Hematopoietic multipotent progenitor cell (in vitro differentiated cells): ENCODE data around the gene GABRB1. TPM values are rescaled to one million over a fixed set of nuclear protein-coding genes. Genes with fewer than 3 reads are reported as not detected.

Source experiments
- DNase-seq, 3 donors: peaks; one replicate each; pipeline ENCODE4 v3.0.0-alpha.2; 2011 to 2015; ENCODE audit warnings: low read depth in 2 of 3, low spot score in 2 of 3
- total RNA-seq: library from RNA; depleted of rRNA; stranded (reverse); fragments of >200 nt; gene quantifications from one replicate; pipeline ENCODE4 v1.2.3, GENCODE V29; 2012

Gene GABRB1
- total RNA-seq, result not detected

DNA sequence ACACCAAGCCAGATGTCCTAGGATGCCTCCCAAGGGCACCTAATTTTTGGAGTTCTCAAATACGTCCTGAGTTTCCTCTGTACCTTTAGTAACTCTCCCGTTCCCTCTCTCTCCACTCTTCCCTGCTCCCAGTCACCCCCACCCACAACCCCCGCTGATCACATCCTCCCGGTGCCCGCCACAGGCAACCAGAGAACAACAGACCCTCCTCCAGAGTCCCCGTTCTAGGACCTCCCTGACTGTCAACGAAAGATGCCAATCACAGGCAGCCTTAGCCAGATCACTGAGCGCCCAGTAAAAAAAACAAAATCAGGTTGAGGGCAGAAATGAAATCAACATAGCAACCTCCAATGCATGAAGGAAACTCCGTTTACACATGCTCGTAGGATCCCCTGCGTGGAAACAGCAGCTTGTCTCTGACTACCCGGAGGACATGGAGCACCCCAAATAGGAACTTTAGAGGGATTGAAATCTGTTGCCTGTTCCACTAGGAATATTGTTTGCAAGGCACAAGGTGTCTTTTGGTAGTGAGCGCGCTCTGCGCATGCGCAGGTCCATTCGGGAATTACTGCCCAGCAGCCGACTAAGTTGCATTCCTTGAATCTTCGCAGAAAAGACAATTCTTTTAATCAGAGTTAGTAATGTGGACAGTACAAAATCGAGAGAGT lies at the start of gene GABRB1:
Gene GABRB1 (plus strand): TSS at position 557 of the 668 bp plus-strand sequence.
- DNase-seq, result peak in 2 of 3 donors; percentile 11 to 26

DNA sequence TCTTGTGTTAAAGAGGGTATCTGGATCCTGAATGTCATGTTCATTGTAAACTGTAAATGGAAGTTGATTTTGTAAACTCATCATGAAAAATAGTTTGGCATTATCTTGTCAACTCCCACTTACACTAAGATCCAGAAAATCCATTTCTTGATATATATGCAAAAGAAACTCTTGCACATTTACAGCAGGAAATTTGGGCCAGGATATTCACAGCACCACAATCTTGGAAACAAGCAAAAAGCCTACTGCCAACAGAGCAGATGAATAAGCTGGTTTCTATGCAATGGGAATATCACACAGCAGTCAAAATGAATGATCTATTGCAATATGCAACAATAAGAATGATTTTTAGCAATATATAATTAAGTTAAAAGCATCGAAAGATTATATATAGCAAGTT lies 46.6 kb upstream of the GABRB1 start:
- no peak for DNase-seq

GRCh38 chr4:46986922-46987638 lies 44.3 kb upstream of the GABRB1 start:
- no peak for DNase-seq

DNA sequence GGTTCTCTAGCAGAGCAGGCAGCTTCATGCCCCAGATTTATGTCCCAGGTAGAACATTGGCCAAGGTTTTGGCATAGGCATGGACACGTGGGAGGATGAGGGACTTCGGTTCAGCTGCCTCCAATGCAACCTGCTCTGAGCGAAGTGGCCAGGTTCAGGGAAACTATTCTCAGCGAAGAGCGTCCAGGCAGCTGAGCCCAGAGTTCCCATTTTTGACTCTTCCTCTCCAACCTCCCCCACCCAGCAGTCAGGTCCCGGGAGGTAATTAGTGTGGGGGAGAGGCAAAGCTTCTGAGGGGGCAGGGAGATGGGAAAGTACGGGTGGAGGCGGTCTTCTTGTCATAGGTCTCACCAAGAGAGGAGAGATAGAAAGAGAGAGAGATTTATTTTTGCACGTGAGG lies 39.0 kb upstream of the GABRB1 start:
- no peak for DNase-seq

DNA sequence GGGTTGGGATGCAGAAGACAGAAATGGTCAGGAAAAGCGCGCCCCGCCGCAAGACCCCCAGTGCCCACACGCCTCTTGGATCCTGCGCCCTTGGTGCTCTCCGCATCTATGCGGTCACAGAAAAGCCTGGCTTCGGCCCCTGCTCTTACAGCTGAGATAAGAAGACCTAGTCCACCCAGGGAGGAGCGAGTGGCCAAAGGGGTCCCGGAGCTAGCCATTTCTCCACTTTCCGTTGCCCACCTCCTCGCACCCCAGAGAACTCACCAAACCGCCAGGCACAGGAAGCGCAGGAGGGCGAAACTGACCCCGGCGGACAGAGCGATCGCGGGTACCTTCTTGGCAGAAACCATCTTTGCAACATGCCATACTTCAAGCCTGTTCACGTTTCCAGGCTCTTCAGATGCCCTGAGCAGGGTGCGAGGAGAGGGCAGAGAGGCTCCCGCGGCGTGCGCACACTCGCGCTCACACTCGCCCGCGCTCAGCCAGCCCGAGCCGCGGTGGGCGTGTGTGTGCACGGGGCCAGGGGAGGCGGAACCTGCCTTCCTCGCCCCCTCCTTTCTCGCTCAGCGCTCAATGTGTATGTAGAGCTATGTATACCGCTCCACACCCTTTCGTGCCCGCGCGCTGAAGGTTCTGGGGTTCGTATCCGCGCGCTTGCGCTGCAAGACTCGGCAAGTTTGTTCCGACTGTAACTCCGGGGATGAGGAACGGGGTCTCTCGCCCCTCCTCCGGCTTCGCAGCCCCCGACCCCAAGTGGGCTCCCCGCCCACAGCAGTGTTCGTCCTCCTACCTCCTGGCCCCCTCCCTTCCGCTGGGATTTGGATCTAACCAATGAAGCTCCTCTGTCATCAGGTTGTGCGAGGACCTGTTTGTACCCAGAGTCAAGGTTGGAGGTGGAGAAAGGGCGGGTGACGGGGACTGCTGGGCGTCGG lies 38.0 kb upstream of the GABRB1 start, which contains the start of gene GABRA4:
Gene GABRA4 (minus strand): TSS at position 507 of the 932 bp plus-strand sequence. CDS start 157 bp downstream, at position 350.
- no peak for DNase-seq

GRCh38 chr4:46994007-46994405 lies 37.4 kb upstream of the GABRB1 start:
- peak in 1 of 3 donors; percentile 29 for DNase-seq

- DNase-seq, result no peak
These were observed 31.8 kb upstream of the GABRB1 start for GRCh38 chr4:46999566-46999965.

DNA sequence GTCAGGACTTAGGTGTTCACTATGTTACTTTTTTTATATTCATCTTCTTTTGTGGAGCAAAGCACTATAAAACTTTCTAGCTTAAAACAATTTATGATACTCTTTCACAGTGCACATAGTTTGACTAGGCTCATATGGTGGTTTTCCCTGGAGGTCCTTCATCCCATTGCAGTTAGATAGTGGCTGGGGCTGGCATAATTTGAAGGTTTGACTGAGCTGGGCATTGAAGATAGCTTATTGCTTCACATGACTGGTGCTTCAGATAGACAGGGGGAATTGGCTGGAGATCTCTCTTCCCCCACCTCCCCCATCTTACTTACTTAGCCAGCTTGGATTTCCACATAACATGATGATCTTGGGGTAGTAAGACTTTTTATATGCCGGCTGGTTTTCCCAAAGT lies 31.0 kb upstream of the GABRB1 start:
- no peak for DNase-seq

- peak in 1 of 3 donors; percentile 4 for DNase-seq
These were observed 28.8 kb upstream of the GABRB1 start for GRCh38 chr4:47002580-47002979.

- DNase-seq, result no peak
These were observed 20.9 kb upstream of the GABRB1 start for GRCh38 chr4:47010347-47010911.

- peak in 1 of 3 donors; percentile 3 for DNase-seq
These were observed 20.4 kb upstream of the GABRB1 start for GRCh38 chr4:47010912-47011446.

DNA sequence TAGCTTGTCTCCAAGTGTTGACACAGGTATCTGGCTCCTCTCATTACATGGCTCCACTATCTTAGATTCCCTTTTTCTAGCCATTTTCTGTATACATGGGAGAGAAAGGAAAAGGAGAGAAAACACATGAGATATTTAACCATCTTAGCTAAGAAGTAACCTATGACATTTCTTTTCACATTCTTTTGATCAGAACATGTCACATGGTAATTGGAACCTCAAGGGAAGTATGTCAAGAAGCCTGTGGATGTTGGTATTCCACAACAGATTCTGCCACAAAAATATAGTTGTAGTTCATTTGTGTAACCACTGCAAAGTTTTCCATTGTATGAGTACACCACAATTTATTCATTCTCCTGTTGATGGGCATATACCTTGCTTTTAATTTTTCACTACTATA lies 18.7 kb upstream of the GABRB1 start:
- no peak for DNase-seq

GRCh38 chr4:47013373-47013772 lies 18.0 kb upstream of the GABRB1 start:
- DNase-seq, result no peak

GRCh38 chr4:47017081-47017480 lies 14.3 kb upstream of the GABRB1 start:
- DNase-seq, result no peak

GRCh38 chr4:47017494-47017893 lies 13.9 kb upstream of the GABRB1 start:
- no peak for DNase-seq

DNA sequence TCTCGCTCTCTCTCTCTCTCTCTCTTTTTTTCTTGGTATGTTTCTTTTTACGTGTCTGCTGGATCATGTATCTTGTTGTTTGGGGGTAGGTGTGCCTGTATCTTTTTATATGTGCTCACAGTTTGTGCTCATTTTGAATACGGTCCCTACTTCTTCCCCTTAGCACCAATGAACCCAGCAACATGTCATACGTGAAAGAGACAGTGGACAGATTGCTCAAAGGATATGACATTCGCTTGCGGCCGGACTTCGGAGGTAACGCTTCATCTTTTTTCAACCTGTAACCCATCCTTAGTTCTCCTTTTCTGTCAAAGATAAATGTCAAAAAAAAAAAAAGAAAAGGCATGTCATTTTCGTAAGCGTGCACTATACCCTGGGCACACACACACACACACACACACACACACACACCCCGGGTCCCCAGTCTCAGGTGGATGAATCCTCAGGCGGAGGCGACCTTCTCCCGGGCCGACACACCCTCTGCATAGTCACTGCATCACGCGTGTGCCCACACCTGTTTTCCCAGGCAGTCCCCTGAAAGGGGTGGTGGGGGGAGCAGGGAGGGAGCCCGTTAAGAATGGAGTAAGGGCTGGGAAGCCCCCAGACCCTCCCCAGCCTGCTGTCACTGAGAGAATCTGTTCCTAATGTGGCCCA lies 511 bp downstream of the GABRB1 start:
- DNase-seq, result peak in 2 of 3 donors; percentile 6 to 9

- DNase-seq, result peak in 2 of 3 donors; percentile 63 to 70
These were observed 1.2 kb downstream of the GABRB1 start for GRCh38 chr4:47032405-47033106.

DNA sequence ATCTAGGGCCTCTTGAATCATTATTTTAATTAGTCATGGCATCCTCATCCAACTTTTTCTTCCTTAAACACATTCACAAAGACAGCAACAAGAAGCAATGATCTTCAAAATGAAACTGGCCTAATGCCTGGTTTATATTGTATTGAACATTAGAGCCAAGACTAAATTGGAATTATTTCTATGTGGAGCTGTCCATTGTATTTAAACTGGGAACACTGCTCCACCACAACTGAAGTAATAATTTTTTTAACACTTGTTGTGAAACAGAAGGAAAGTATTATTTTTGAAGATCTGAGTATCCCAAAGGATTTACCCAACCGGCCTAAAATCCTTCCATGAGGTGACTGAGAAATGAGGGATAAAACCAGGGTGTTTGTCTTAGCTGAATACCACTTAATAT lies 6.9 kb downstream of the GABRB1 start:
- DNase-seq, result no peak

DNA sequence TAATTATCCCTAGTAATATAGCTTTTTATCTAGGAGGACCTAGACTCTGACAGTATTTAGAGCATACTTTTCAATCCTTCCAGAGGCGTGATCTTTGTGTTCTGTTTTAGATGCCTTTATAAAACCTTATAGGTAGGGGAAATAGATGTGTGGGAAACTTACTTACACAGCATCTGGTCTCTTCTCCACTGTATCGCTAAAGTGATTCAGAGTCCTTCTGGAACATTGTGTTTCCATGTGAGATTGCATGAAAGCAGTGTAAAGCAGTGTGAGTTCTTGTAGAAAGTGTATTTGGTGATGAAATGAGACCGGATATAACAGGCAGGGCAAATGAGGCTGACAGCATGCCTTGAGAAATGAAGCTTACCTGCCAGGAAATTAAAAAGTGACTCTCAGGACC lies 9.5 kb downstream of the GABRB1 start:
- no peak for DNase-seq
